ENCODE data around the gene PTPA. TPM values are rescaled to one million over a fixed set of nuclear protein-coding genes. Genes with fewer than 3 reads are reported as not detected.

Gene PTPA
- total and polyA plus RNA-seq, 2 of the 4 experiments (the other 2 are of a cell fraction), result 124 to 149 TPM

- intact Hi-C loops (cut with micrococcal nuclease), result loop anchor here (2.0 kb wide), 2 partner anchors 25 to 355 kb away; no protein-coding TSS in a partner anchor
- POLR2A ChIA-PET (ENCODE audit: unreplicated experiment), result interaction anchor here (1.1 to 2.6 kb wide), 4 partner anchors 33 to 483 kb away, joined by 3 to 17 read pairs (median 8); no protein-coding TSS in a partner anchor
- H3K79me1 ChIP-seq (ENCODE audit: low read depth in 1 of 2, low read length in 2 of 2), result peaks cover 5 to 49% of the 10 kb centered on the region in 2 experiments; a peak in 3 of 4 replicates
- H3K4me2 ChIP-seq (ENCODE audit: low read depth, low read length), result peak overlapping the region; percentile 77
- peaks cover 61% of the 10 kb centered on the region for H3K4me1 ChIP-seq (ENCODE audit: control insufficient read depth, insufficient read depth, low read length)
- CTCF ChIA-PET, result interaction anchor here (2.2 to 3.1 kb wide), 3 partner anchors 31 to 483 kb away, joined by 8 to 18 read pairs (median 13); no protein-coding TSS in a partner anchor
- peak overlapping the region; percentile 95 for H2BK120ac ChIP-seq (ENCODE audit: low read depth, low read length)
- no peaks in the 10 kb centered on the region; the same call in 1 of the 2 replicates for H4K20me1 ChIP-seq (ENCODE audit: insufficient read depth, low read length)
- peak overlapping the region; percentile 99 for H3K4ac ChIP-seq (ENCODE audit: low read depth, low read length)
- DNase-seq (peak; percentile 97), ATAC-seq (ENCODE audit: low read depth) (peak; percentile 3)
- no TSS peak for BruUV-seq (replicated peaks)
- peaks cover 13% of the 10 kb centered on the region for H3K9me1 ChIP-seq (ENCODE audit: insufficient read depth, low read length)
- H3K14ac ChIP-seq (replicated peaks; ENCODE audit: low read depth, low read length), result peak overlapping the region; percentile 99
- peak overlapping the region; percentile 100 for H4K91ac ChIP-seq (ENCODE audit: insufficient read depth, low read depth, low read length)
- H3K18ac ChIP-seq (ENCODE audit: low read depth, low read length), result peak overlapping the region; percentile 94
- peak overlapping the region; percentile 100 for H2AK9ac ChIP-seq (replicated peaks; ENCODE audit: low read depth, low read length, poor library complexity)
- H3K9ac ChIP-seq (ENCODE audit: low read depth, low read length), result peak overlapping the region; percentile 98
- peak overlapping the region; percentile 15; the same call in 1 of the 2 replicates for H3K4me3 ChIP-seq (ENCODE audit: insufficient read depth, low read depth, low read length)
- peak overlapping the region; percentile 96 for H4K5ac ChIP-seq (ENCODE audit: low read depth, low read length)
- peak overlapping the region; percentile 86 for H2BK20ac ChIP-seq (ENCODE audit: low read depth, low read length)
- peak overlapping the region; percentile 99 for H3K23ac ChIP-seq (ENCODE audit: low read depth, low read length)
- H2AK5ac ChIP-seq (ENCODE audit: low read depth, low read length), result peak overlapping the region; percentile 97
- peak overlapping the region; percentile 98 for H3K27ac ChIP-seq (ENCODE audit: insufficient read depth, low read length)
- peaks cover 21% of the 10 kb centered on the region for H3K36me3 ChIP-seq (ENCODE audit: control insufficient read depth, insufficient read depth, low read length)
- in situ Hi-C loops (cut with MboI; ENCODE audit: low sequenced_read_pairs), result no loop called here
- peak overlapping the region; percentile 97 for H3K56ac ChIP-seq (ENCODE audit: extremely low read depth, insufficient read depth, low read length)
- dilution Hi-C loops (cut with HindIII; ENCODE audit: low sequenced_read_pairs, unreplicated experiment), result no loop called here
- peak overlapping the region; percentile 99 for H2BK5ac ChIP-seq (ENCODE audit: low read depth, low read length, poor library complexity, severe bottlenecking)
- H2BK15ac ChIP-seq (ENCODE audit: low read depth, low read length), result peak overlapping the region; percentile 93
- H3K27me3 ChIP-seq (ENCODE audit: control insufficient read depth, insufficient read depth, low read length), result no peaks in the 10 kb centered on the region
- H2AFZ ChIP-seq (replicated peaks; ENCODE audit: low read length, poor library complexity), result peak overlapping the region; percentile 64
- H3K9me3 ChIP-seq (ENCODE audit: control insufficient read depth, insufficient read depth, low read length), result no peaks in the 10 kb centered on the region
- 3% methylated on average over 6 of the region's 13 CpGs; no CpG with 5 or more reads in 1 of the 2 experiments for WGBS, 2 experiments (ENCODE audit: extremely low coverage in 2 of 2, insufficient read length in 1 of 2)
- H4K8ac ChIP-seq (ENCODE audit: low read depth in 2 of 2, low read length in 2 of 2), result peak overlapping the region; percentile 99
- TF ChIP-seq SMC3 (IDR thresholded peaks at IDR 0.05; ENCODE audit: low read depth, low read length) (peak; percentile 14; the same call in 1 of the 2 replicates), FOS (IDR thresholded peaks at IDR 0.05; ENCODE audit: low read depth, low read length) (no peak), RAD21 (IDR thresholded peaks at IDR 0.05; ENCODE audit: low read length) (peak; percentile 3; the same call in 1 of the 2 replicates), MAFK (IDR thresholded peaks at IDR 0.05; ENCODE audit: low read depth, low read length) (peak; percentile 12; the same call in 1 of the 2 replicates), RFX5 (IDR thresholded peaks at IDR 0.05; ENCODE audit: low read depth, low read length) (no peak), MXI1 (IDR thresholded peaks at IDR 0.05; ENCODE audit: borderline replicate concordance, low read depth, low read length) (no peak), CEBPB (IDR thresholded peaks at IDR 0.05; ENCODE audit: low read depth, low read length) (peak; percentile 74), BHLHE40 (IDR thresholded peaks at IDR 0.05; ENCODE audit: low read depth, low read length) (peak; percentile 40; the same call in 1 of the 2 replicates), NFE2L2 (IDR thresholded peaks at IDR 0.05; ENCODE audit: low read depth, low read length) (no peak), RCOR1 (IDR thresholded peaks at IDR 0.05; ENCODE audit: insufficient replicate concordance, low read length) (no peak), CTCF (conservative IDR thresholded peaks at IDR 0.05; ENCODE audit: low read depth, low read length) (no peak), CHD1 (IDR thresholded peaks at IDR 0.05; ENCODE audit: low read depth, low read length) (no peak), POLR2A (IDR thresholded peaks at IDR 0.05; ENCODE audit: low read depth, low read length) (peak; percentile 65)
- TF ChIP-seq, protein P1, sequence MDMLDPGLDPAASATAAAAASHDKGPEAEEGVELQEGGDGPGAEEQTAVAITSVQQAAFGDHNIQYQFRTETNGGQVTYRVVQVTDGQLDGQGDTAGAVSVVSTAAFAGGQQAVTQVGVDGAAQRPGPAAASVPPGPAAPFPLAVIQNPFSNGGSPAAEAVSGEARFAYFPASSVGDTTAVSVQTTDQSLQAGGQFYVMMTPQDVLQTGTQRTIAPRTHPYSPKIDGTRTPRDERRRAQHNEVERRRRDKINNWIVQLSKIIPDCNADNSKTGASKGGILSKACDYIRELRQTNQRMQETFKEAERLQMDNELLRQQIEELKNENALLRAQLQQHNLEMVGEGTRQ (IDR thresholded peaks at IDR 0.05; ENCODE audit: low read depth, low read length), result no peak
Observed at GRCh38 chr9:129141066-129142041, 30.1 kb downstream of the PTPA start.

Measured in IMR-90 (cell line).